Gastroesophageal sphincter (tissue), 4 donors: Measurements from ENCODE around the gene CENPO. TPM values are rescaled to one million over a fixed set of nuclear protein-coding genes. Genes with fewer than 3 reads are reported as not detected.

Experiments used
- ATAC-seq: fragments of 150-250 bp; one replicate; pipeline ENCODE4 v1.9.1; 2016; ENCODE audit warnings: mild to moderate bottlenecking, moderate library complexity
- H3K27ac ChIP-seq, 4 donors: fragments of 200-600 bp; sonication (generic) in 3 of 4; 1 replicate in 3 of 4; 2 replicates in 1 of 4; pipeline ENCODE4 v1.5.1; 2016 to 2019
- H3K27me3 ChIP-seq: fragments of 200-600 bp; sonication (generic); one replicate; pipeline ENCODE4 v1.5.1; 2019
- H3K36me3 ChIP-seq, 2 donors: fragments of 200-600 bp; sonication (generic); one replicate each; pipeline ENCODE4 v1.5.1; 2019; ENCODE audit warnings: control low read depth in 1 of 2
- H3K4me1 ChIP-seq, 3 donors: fragments of 200-600 bp; sonication (generic); 1 replicate in 2 of 3; 2 replicates in 1 of 3; pipeline ENCODE4 v1.5.1; 2016 to 2019; ENCODE audit warnings: control low read depth in 2 of 3
- H3K4me3 ChIP-seq, 2 donors: fragments of 200-600 bp; sonication (generic); one replicate each; pipeline ENCODE4 v1.5.1; 2019; ENCODE audit warnings: mild to moderate bottlenecking in 1 of 2, moderate library complexity in 1 of 2
- H3K9me3 ChIP-seq, 3 donors: fragments of 200-600 bp; sonication (generic); one replicate each; pipeline ENCODE4 v1.5.1; 2017 to 2019; ENCODE audit warnings: control low read depth in 2 of 3
- CTCF ChIP-seq, 4 experiments: fragments of 200-600 bp in 2 of 4; fragments of 450-650 bp in 2 of 4; sonication (generic) in 1 of 4; IDR thresholded peaks; one replicate each; pipeline ENCODE4 v1.5.1; 2017 to 2019; ENCODE audit warnings: antibody characterized with exemption in 4 of 4, mild to moderate bottlenecking in 2 of 4, moderate library complexity in 2 of 4
- EP300 ChIP-seq: sonication (generic); formaldehyde crosslinking; IDR thresholded peaks from one replicate; pipeline ENCODE4 v1.6.1; 2017; ENCODE audit warnings: antibody characterized with exemption, mild to moderate bottlenecking
- POLR2A ChIP-seq, 2 donors: fragments of 450-650 bp; IDR thresholded peaks; one replicate each; pipeline ENCODE4 v1.6.1; 2017; ENCODE audit warnings: antibody characterized with exemption in 2 of 2, mild to moderate bottlenecking in 2 of 2, moderate library complexity in 1 of 2
- POLR2AphosphoS5 ChIP-seq: sonication (generic); formaldehyde crosslinking; IDR thresholded peaks from one replicate; pipeline ENCODE4 v1.6.1; 2017; ENCODE audit warnings: antibody characterized with exemption
- WGBS, 2 donors: methylation state at CpG; one replicate each; pipeline ENCODE4 v1.1.5; 2018; ENCODE audit warnings: low coverage in 1 of 2; 5-methylcytosine and 5-hydroxymethylcytosine counted together
- total RNA-seq, 4 donors: library from RNA; depleted of rRNA; stranded (reverse); fragments of >200 nt; gene quantifications; one replicate each; pipeline ENCODE4 v1.1.0, GENCODE V29; 2016

Gene CENPO
- total RNA-seq, 4 donors from 2014 or later, result 0.31 to 3.8 (median 2.8) TPM

GRCh38 chr2:24771061-24771460 is 22.2 kb upstream of the CENPO start:
- Histone ChIP-seq H3K27ac (no peak overlapping the region), H3K4me1 (no peaks in the 10 kb centered on the region), H3K27me3 (no peaks in the 10 kb centered on the region), H3K36me3 (peaks cover 0 to 48% of the 10 kb centered on the region in 2 donors), H3K4me3 (no peak overlapping the region), H3K9me3 (no peaks in the 10 kb centered on the region)
- WGBS, 2 donors, result 90 to 91% methylated on average over 4 to 5 of the region's 5 CpGs
- no peak for ATAC-seq
- TF ChIP-seq POLR2A (IDR thresholded peaks at IDR 0.05) (no peak), CTCF (IDR thresholded peaks at IDR 0.05) (no peak), EP300 (no peak), POLR2AphosphoS5 (no peak)

- H3K27ac ChIP-seq, result no peak overlapping the region
- TF ChIP-seq CTCF (IDR thresholded peaks at IDR 0.05), result no peak
- TF ChIP-seq EP300, result no peak
- TF ChIP-seq POLR2A (IDR thresholded peaks at IDR 0.05), result no peak
- no peak for TF ChIP-seq POLR2AphosphoS5
- H3K4me3 ChIP-seq, result no peak overlapping the region
- no peaks in the 10 kb centered on the region for H3K9me3 ChIP-seq
- 83 to 88% methylated on average over 2 to 3 of the region's 5 CpGs for WGBS, 2 donors
- H3K27me3 ChIP-seq, result no peaks in the 10 kb centered on the region
- peaks cover 0 to 40% of the 10 kb centered on the region in 2 donors for H3K36me3 ChIP-seq
- ATAC-seq, result no peak
- no peaks in the 10 kb centered on the region for H3K4me1 ChIP-seq
These were observed 21.2 kb upstream of the CENPO start for GRCh38 chr2:24771764-24772586.

- Histone ChIP-seq H3K36me3 (peaks cover 0 to 18% of the 10 kb centered on the region in 2 donors), H3K4me3 (no peak overlapping the region), H3K27ac (no peak overlapping the region), H3K9me3 (no peaks in the 10 kb centered on the region), H3K4me1 (no peaks in the 10 kb centered on the region), H3K27me3 (no peaks in the 10 kb centered on the region)
- TF ChIP-seq CTCF (IDR thresholded peaks at IDR 0.05) (no peak), POLR2AphosphoS5 (no peak), POLR2A (IDR thresholded peaks at IDR 0.05) (no peak)
- WGBS, 2 donors, result 47 to 48% methylated on average over 2 of the region's 3 CpGs
- no peak for ATAC-seq
These were observed 18.9 kb upstream of the CENPO start for GRCh38 chr2:24774373-24774772.

GRCh38 chr2:24779116-24779515 is 14.1 kb upstream of the CENPO start:
- Histone ChIP-seq H3K9me3 (no peaks in the 10 kb centered on the region), H3K36me3 (no peaks in the 10 kb centered on the region), H3K27ac (no peak overlapping the region), H3K27me3 (no peaks in the 10 kb centered on the region), H3K4me1 (no peaks in the 10 kb centered on the region), H3K4me3 (no peak overlapping the region)
- ATAC-seq, result no peak
- TF ChIP-seq EP300, result no peak
- WGBS, 2 donors, result 70 to 79% methylated on average over 2 of the region's 2 CpGs

- Histone ChIP-seq H3K27ac (no peak overlapping the region), H3K36me3 (no peaks in the 10 kb centered on the region), H3K27me3 (no peaks in the 10 kb centered on the region), H3K4me1 (peaks cover 0 to under 1% (median 0%) of the 10 kb centered on the region in 3 donors), H3K9me3 (no peaks in the 10 kb centered on the region), H3K4me3 (no peak overlapping the region)
- no peak for ATAC-seq
- TF ChIP-seq EP300, result no peak
- TF ChIP-seq POLR2AphosphoS5, result no peak
- WGBS, 2 donors, result 85 to 100% methylated on average over 1 to 2 of the region's 3 CpGs
These were observed 9.6 kb upstream of the CENPO start for GRCh38 chr2:24783641-24784040.
